ENCODE measurements around the gene TMEM169. TPM values are rescaled to one million over a fixed set of nuclear protein-coding genes. Genes with fewer than 3 reads are reported as not detected.

TMEM169 gene
- total and polyA plus RNA-seq, 2 of the 13 experiments (the other 11 are each of a cell fraction or from before 2014, with no cell fraction given) = 1.5 to 4.5 TPM

GRCh38 chr2:216039918-216040317 lies 41.8 kb upstream of the TMEM169 start:
- H3K27ac ChIP-seq (ENCODE audit: extremely low read length, insufficient read depth, low read length) = no peak overlapping the region
- no peak for ATAC-seq
- intact Hi-C loops (cut with micrococcal nuclease; ENCODE audit: unreplicated experiment) = no loop called here
- BruUV-seq (replicated peaks) = no TSS peak
- H3K4me3 ChIP-seq (replicated peaks in 1 of 3; ENCODE audit: insufficient read depth in 1 of 3, low read depth in 2 of 3, low read length in 3 of 3) = no peak overlapping the region
- no peak overlapping the region for H3K4me2 ChIP-seq (ENCODE audit: low read depth, low read length)
- H3K9ac ChIP-seq (ENCODE audit: insufficient read depth, low read depth, low read length) = no peak overlapping the region
- no peak for TF ChIP-seq U2AF2 (IDR thresholded peaks at IDR 0.05; ENCODE audit: low read depth, low read length)
- TF ChIP-seq ZNF441 (CRISPR knock-in tag; IDR thresholded peaks at IDR 0.05; ENCODE audit: borderline replicate concordance) = no peak
- TF ChIP-seq KAT8 (CRISPR knock-in tag; IDR thresholded peaks at IDR 0.05) = no peak
- TF ChIP-seq ZNF230 (CRISPR knock-in tag; IDR thresholded peaks at IDR 0.05) = no peak
- TF ChIP-seq HNF1B (CRISPR knock-in tag; IDR thresholded peaks at IDR 0.05) = no peak
- no peak for TF ChIP-seq ZNF350 (CRISPR knock-in tag; IDR thresholded peaks at IDR 0.05; ENCODE audit: borderline replicate concordance, low read depth)
- TF ChIP-seq MXI1 (IDR thresholded peaks at IDR 0.05; ENCODE audit: borderline replicate concordance, low read depth, low read length) = no peak
- TF ChIP-seq PAWR (CRISPR knock-in tag; IDR thresholded peaks at IDR 0.05; ENCODE audit: borderline replicate concordance) = no peak
- TF ChIP-seq MXD3 (CRISPR knock-in tag; IDR thresholded peaks at IDR 0.05) = no peak
- no peak for TF ChIP-seq TOPORS (CRISPR knock-in tag; IDR thresholded peaks at IDR 0.05)
- TF ChIP-seq ZNF646 (CRISPR knock-in tag; IDR thresholded peaks at IDR 0.05) = no peak
- no peak for TF ChIP-seq ZNF570 (CRISPR knock-in tag; IDR thresholded peaks at IDR 0.05; ENCODE audit: borderline replicate concordance)
- no peak for TF ChIP-seq SAP130 (CRISPR knock-in tag; IDR thresholded peaks at IDR 0.05; ENCODE audit: low read depth)
- H3K36me3 ChIP-seq (replicated peaks in 1 of 2; ENCODE audit: control insufficient read depth in 1 of 2, insufficient read depth in 2 of 2, low read length in 2 of 2) = peaks cover 32 to 78% of the 10 kb centered on the region in 2 experiments
- ChIA-PET POLR2A (no interaction called here), CTCF (ENCODE audit: low intra/inter-chr PET ratio, low total read pairs) (no interaction called here)
- no peaks in the 10 kb centered on the region for H3K79me2 ChIP-seq (ENCODE audit: insufficient read depth, low read length)
- no peak overlapping the region for H2AFZ ChIP-seq (ENCODE audit: low read length)
- in situ Hi-C loops (cut with HindIII; ENCODE audit: extremely low pct_ligation_motif_present, low pct_unique_long_range_greater_than_20kb) = no loop called here
- WGBS (ENCODE audit: low lambda C conversion rate) = over 99% methylated on average over 3 of the region's 3 CpGs
- H3K27me3 ChIP-seq (ENCODE audit: control insufficient read depth in 1 of 2, insufficient read depth in 2 of 2, low read length in 2 of 2) = no peaks in the 10 kb centered on the region
- peaks cover 3% of the 10 kb centered on the region; the same call in 1 of the 2 replicates for H4K20me1 ChIP-seq (ENCODE audit: insufficient read depth, low read length)
- no peaks in the 10 kb centered on the region for H3K9me3 ChIP-seq (ENCODE audit: low read length)
- no peak for FAIRE-seq
- no peak for DNase-seq (ENCODE audit: low spot score)
- H3K4me1 ChIP-seq (ENCODE audit: insufficient read depth, low read length) = no peaks in the 10 kb centered on the region
